Endothelial cell of umbilical vein (primary cell): ENCODE results near the gene S100A11. TPM values are rescaled to one million over a fixed set of nuclear protein-coding genes. Genes with fewer than 3 reads are reported as not detected.

Source experiments
- BruUV-seq: library from RNA; stranded (reverse); fragments of 400-500 nt; replicated peaks from 2 replicates; lab custom pipeline; 2021; lab: Mats Ljungman, UMichigan
- CTCF ChIA-PET: fragments of 300-600, 350-600 bp; sonication (Branson Sonifier 250); formaldehyde crosslinking; loops from one replicate; lab custom pipeline; 2021; ENCODE audit warnings: antibody characterized with exemption, inconsistent platforms; lab: Charles Lee
- POLR2A ChIA-PET: fragments of 300-600, 350-600 bp; sonication (Branson Sonifier 250); formaldehyde crosslinking; loops from one replicate; lab custom pipeline; 2021; ENCODE audit warnings: antibody characterized with exemption, inconsistent platforms; lab: Charles Lee
- DNase-seq: peaks from one replicate; pipeline ENCODE4 v3.0.0-alpha.2; 2011; ENCODE audit warnings: low read depth, low spot score
- FAIRE-seq: peaks from 2 replicates; lab custom pipeline; 2011; peaks lifted over from hg19 to GRCh38; lab: Jason Lieb, UNC
- H2AFZ ChIP-seq: 2 replicates; pipeline ENCODE4 v1.6.0; 2012; ENCODE audit warnings: low read depth, low read length, control low read depth, inconsistent platforms
- H3K27ac ChIP-seq: 2 replicates; pipeline ENCODE4 v1.5.1; 2011; ENCODE audit warnings: low read depth, mild to moderate bottlenecking, control low read depth, low read length, moderate library complexity; ENCODE audit not compliant: insufficient read depth
- H3K27me3 ChIP-seq, 2 experiments: 2 replicates each; pipeline versions ENCODE4 v1.6.0 to v1.6.1; 2011; ENCODE audit warnings: low read length in 2 of 2, mixed read lengths in 1 of 2; ENCODE audit not compliant: control insufficient read depth in 2 of 2, insufficient read depth in 2 of 2
- H3K36me3 ChIP-seq, 2 experiments: 2 replicates in 1 of 2; 3 replicates in 1 of 2; pipeline ENCODE4 v1.5.1; 2011; ENCODE audit warnings: low read length in 2 of 2, mild to moderate bottlenecking in 1 of 2, moderate library complexity in 1 of 2; ENCODE audit not compliant: control insufficient read depth in 2 of 2, insufficient read depth in 2 of 2; ENCODE audit errors: extremely low read depth in 1 of 2
- H3K4me1 ChIP-seq: 3 replicates; pipeline ENCODE4 v1.5.1; 2011; ENCODE audit warnings: mild to moderate bottlenecking, low read length; ENCODE audit not compliant: control insufficient read depth, insufficient read depth; ENCODE audit errors: extremely low read depth
- H3K4me2 ChIP-seq: 2 replicates; pipeline ENCODE4 v1.6.1; 2011; ENCODE audit warnings: low read length, control low read depth, mixed read lengths; ENCODE audit not compliant: insufficient read depth
- H3K4me3 ChIP-seq, 3 experiments: fragments of 200-600 bp in 1 of 3; sonication (generic), shearing (Covaris generic) in 1 of 3; replicated peaks in 1 of 3; 2 replicates each; pipeline ENCODE4 v1.5.1; 2011 to 2016; ENCODE audit warnings: control low read depth in 3 of 3, low read length in 3 of 3, mild to moderate bottlenecking in 2 of 3, inconsistent platforms in 1 of 3, low read depth in 1 of 3, moderate library complexity in 1 of 3; ENCODE audit not compliant: insufficient read depth in 1 of 3
- H3K79me2 ChIP-seq: 2 replicates; pipeline ENCODE4 v1.6.0; 2012; ENCODE audit warnings: low read length, inconsistent platforms; ENCODE audit not compliant: control insufficient read depth, insufficient read depth
- H3K9ac ChIP-seq: replicated peaks from 2 replicates; pipeline ENCODE3; 2011; ENCODE audit warnings: low read length, control low read depth; ENCODE audit not compliant: insufficient read depth; ENCODE audit errors: extremely low read depth
- H3K9me1 ChIP-seq: replicated peaks from 3 replicates; pipeline ENCODE4 v1.6.0; 2011; ENCODE audit warnings: mild to moderate bottlenecking, low read length; ENCODE audit not compliant: control insufficient read depth, insufficient read depth; ENCODE audit errors: extremely low read depth
- H3K9me3 ChIP-seq: replicated peaks from 2 replicates; pipeline ENCODE4 v1.5.1; 2012; ENCODE audit warnings: low read length, inconsistent platforms; ENCODE audit not compliant: control insufficient read depth, insufficient read depth
- H4K20me1 ChIP-seq: replicated peaks from 2 replicates; pipeline ENCODE3; 2011; ENCODE audit warnings: mild to moderate bottlenecking, low read length; ENCODE audit not compliant: control insufficient read depth, insufficient read depth; ENCODE audit errors: extremely low read depth
- EZH2 ChIP-seq: IDR thresholded peaks from 2 replicates; pipeline ENCODE4 v1.6.1; 2012; ENCODE audit warnings: borderline replicate concordance, low read depth, mild to moderate bottlenecking, moderate library complexity, low read length, inconsistent platforms; ENCODE audit not compliant: severe bottlenecking
- FOS ChIP-seq: IDR thresholded peaks from 2 replicates; pipeline ENCODE4 v1.6.1; 2011; ENCODE audit warnings: mild to moderate bottlenecking, low read length, moderate library complexity, borderline replicate concordance; ENCODE audit not compliant: insufficient read depth
- GATA2 ChIP-seq: IDR thresholded peaks from 2 replicates; pipeline ENCODE4 v1.7.0; 2011; ENCODE audit warnings: low read depth, mild to moderate bottlenecking, moderate library complexity, mixed read lengths, low read length; ENCODE audit not compliant: insufficient read length, insufficient read depth
- JUN ChIP-seq: IDR thresholded peaks from 2 replicates; pipeline ENCODE4 v1.6.1; 2011; ENCODE audit warnings: borderline replicate concordance, low read depth; ENCODE audit not compliant: insufficient read length, insufficient read depth
- MYC ChIP-seq: IDR thresholded peaks from one replicate; pipeline ENCODE4 v1.6.1; 2011; ENCODE audit warnings: mild to moderate bottlenecking, low read depth, low read length
- POLR2A ChIP-seq: IDR thresholded peaks from 2 replicates; pipeline ENCODE4 v1.6.1; 2012; ENCODE audit warnings: low read depth, mild to moderate bottlenecking, control low read depth, low read length
- POLR2AphosphoS5 ChIP-seq: IDR thresholded peaks from 2 replicates; pipeline ENCODE4 v1.6.1; 2012; ENCODE audit warnings: low read depth, mild to moderate bottlenecking, control low read depth, low read length, moderate library complexity; ENCODE audit not compliant: insufficient read depth
- dilution Hi-C: fragments of 300-500 bp; cut with MboI; formaldehyde crosslinking; loops from one replicate; pipeline ENCODE4 v1.15.0; 2019; ENCODE audit warnings: low sequenced_read_pairs; ENCODE audit not compliant: extremely low pct_ligation_motif_present
- intact Hi-C: fragments of 100-400 bp; cut with micrococcal nuclease; formaldehyde crosslinking; loops from one replicate; pipeline ENCODE4 v1.10.0; 2022
- polyA plus RNA-seq, 4 experiments: library from polyadenylated mRNA; depleted of rRNA in 3 of 4; stranded (reverse) in 3 of 4; unstranded in 1 of 4; fragments of >200 nt; gene quantifications; 2 replicates each; pipeline versions ENCODE4 v1.2.1 to v1.2.3, GENCODE V29; 2011 to 2012; ENCODE audit warnings: missing spikeins in 1 of 4
- total RNA-seq: library from RNA; stranded (reverse); gene quantifications from 2 replicates; pipeline ENCODE4 v1.2.3, GENCODE V29; 2021
- TF ChIP-seq, protein P1 (sequence below): IDR thresholded peaks from 2 replicates; pipeline ENCODE4 v1.6.1; 2011; ENCODE audit not compliant: insufficient read depth, insufficient read length
- TF ChIP-seq, protein P2 (sequence below), 2 donors: IDR thresholded peaks; 1 replicate in 1 of 2; 2 replicates in 1 of 2; pipeline ENCODE4 v1.5.1; 2011; ENCODE audit warnings: low read length in 2 of 2, mild to moderate bottlenecking in 2 of 2, moderate library complexity in 2 of 2, control low read depth in 1 of 2, inconsistent platforms in 1 of 2, low read depth in 1 of 2; ENCODE audit not compliant: insufficient read depth in 1 of 2; ENCODE audit errors: extremely low read depth in 1 of 2

The S100A11 gene
- total and polyA plus RNA-seq, 2 donors (not counting 3 experiments of a cell fraction or from before 2014, with no cell fraction given) = 497 to 505 TPM

DNA sequence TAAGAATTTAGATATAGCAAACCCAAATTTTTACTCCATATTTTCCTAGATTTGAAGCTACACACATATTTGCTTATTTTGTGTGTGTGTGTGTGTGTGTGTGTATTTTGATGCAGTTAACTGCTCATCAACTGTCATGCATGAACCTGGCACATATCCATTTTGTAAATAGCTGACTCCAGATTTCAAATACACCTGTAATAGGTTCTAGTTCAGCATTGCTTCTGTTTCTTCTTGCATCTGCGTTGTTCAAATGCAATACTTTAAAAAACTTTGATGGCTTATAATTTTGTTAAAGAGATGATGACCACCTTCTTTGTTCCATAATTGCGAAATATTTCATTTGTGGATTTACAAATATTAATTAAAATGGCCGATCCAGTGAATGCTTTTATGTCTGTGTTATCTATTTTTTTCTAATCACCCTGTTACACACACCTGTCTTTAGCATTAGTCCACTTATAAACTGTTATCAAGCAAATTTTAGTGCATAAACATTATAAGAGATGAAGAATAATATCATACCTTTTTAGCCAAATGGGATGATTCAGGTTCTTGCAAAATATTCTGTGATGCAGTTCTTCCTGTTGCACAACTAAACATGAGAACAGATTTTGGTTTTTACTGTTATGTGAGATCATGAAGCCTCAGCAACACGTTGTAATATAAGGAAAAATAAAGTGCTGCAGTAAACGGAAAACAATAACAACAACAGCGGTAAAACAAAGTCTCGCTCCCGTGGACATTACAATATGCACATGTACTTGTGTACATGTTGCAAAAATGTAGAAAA is 12.7 kb upstream of the S100A11 start:
- no peak for DNase-seq
- no TSS peak for BruUV-seq
- Histone ChIP-seq H4K20me1 (no peaks in the 10 kb centered on the region), H3K9me1 (no peaks in the 10 kb centered on the region), H3K9me3 (no peaks in the 10 kb centered on the region), H3K4me2 (no peak overlapping the region), H3K27ac (no peak overlapping the region), H2AFZ (no peak overlapping the region), H3K4me1 (peaks cover 18% of the 10 kb centered on the region), H3K79me2 (no peaks in the 10 kb centered on the region), H3K4me3 (no peak overlapping the region), H3K27me3 (peaks cover 12 to 34% of the 10 kb centered on the region in 2 experiments), H3K9ac (no peak overlapping the region), H3K36me3 (no peaks in the 10 kb centered on the region)
- no peak for FAIRE-seq
- TF ChIP-seq JUN (no peak), MYC (no peak), POLR2AphosphoS5 (no peak), GATA2 (no peak), POLR2A (no peak), EZH2 (no peak), FOS (no peak)
- TF ChIP-seq, protein P1, sequence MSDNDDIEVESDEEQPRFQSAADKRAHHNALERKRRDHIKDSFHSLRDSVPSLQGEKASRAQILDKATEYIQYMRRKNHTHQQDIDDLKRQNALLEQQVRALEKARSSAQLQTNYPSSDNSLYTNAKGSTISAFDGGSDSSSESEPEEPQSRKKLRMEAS = no peak
- TF ChIP-seq, protein P2, sequence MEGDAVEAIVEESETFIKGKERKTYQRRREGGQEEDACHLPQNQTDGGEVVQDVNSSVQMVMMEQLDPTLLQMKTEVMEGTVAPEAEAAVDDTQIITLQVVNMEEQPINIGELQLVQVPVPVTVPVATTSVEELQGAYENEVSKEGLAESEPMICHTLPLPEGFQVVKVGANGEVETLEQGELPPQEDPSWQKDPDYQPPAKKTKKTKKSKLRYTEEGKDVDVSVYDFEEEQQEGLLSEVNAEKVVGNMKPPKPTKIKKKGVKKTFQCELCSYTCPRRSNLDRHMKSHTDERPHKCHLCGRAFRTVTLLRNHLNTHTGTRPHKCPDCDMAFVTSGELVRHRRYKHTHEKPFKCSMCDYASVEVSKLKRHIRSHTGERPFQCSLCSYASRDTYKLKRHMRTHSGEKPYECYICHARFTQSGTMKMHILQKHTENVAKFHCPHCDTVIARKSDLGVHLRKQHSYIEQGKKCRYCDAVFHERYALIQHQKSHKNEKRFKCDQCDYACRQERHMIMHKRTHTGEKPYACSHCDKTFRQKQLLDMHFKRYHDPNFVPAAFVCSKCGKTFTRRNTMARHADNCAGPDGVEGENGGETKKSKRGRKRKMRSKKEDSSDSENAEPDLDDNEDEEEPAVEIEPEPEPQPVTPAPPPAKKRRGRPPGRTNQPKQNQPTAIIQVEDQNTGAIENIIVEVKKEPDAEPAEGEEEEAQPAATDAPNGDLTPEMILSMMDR (IDR thresholded peaks at IDR 0.05; ENCODE audit: extremely low read depth in 1 of 2, insufficient read depth in 1 of 2, low read depth in 1 of 2, low read length in 2 of 2) = no peak
- POLR2A ChIA-PET = no interaction called here
- intact Hi-C loops = loop anchor here (5.0 kb wide), 1 partner anchor 58 kb away; no protein-coding TSS in a partner anchor
- dilution Hi-C loops = no loop called here
- CTCF ChIA-PET = interaction anchor here (2.5 to 2.9 kb wide), 2 partner anchors 60 to 409 kb away, joined by 8 to 14 read pairs; no protein-coding TSS in a partner anchor
